Amniotic epithelial cell (primary cell): ENCODE measurements around the gene ALCAM.
A peak's percentile ranks its signal among the peaks of the same experiment; 100 is the strongest.

Source experiments
- DNase-seq: peaks from one replicate; pipeline ENCODE4 v3.0.0-alpha.2; 2010; ENCODE audit warnings: low read depth

Gene ALCAM

GRCh38 chr3:105366326-105367062 lies at the start of gene ALCAM:
Gene ALCAM, plus strand, starts transcription at chr3:105366909.
- peak; percentile 99 for DNase-seq

DNA sequence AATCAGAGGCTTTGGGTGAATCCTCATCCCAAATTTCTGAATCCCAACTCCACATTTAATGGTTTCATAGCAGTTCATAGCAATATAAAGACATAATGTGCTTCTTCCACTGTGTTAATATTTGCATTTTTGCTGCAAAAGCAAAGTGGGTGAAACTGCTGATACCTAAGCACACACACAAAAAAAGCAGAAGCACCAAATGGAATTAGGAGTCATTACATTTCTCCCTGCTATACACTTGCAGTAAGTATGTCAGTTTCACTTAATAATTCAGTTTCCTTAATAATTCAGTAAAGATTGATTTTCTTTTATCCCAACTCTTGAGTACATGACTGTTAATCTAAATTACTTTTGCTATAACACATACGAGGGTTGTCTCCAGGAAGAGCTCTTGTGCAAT lies 48.9 kb upstream of the ALCAM start:
- DNase-seq: no peak

DNA sequence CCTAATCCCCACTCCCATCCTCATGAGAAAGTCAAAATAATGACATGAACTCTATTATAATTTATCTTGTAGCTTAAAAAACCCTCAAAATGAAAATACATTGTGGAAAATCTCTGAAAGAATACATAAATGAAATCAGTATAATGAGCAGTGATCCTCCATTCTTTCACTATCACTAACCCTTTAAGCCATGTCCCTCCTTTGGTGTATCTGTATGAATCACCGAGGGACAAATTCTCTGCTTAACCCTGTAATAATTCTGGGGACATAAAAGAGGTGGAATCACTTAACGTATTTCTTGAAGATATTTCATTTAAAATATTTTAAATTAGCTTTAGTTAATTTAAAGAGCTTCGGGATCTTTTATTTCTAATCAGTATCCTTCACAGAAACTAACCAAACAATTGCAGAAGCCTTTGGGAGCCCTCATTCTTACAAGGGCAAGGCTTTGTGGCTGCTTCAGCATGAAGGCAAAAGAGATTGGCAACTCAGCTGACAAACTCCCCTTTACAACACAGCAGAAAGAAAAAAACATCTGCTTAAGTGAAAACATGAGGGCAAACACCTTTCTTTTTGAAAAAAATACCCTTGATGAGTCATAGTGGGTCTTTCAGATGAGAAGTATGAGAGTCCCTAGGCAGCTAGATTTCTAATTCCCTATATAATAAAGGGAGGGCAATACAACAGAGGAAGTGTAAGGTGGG lies 44.0 kb upstream of the ALCAM start:
- peak; percentile 7 for DNase-seq

DNA sequence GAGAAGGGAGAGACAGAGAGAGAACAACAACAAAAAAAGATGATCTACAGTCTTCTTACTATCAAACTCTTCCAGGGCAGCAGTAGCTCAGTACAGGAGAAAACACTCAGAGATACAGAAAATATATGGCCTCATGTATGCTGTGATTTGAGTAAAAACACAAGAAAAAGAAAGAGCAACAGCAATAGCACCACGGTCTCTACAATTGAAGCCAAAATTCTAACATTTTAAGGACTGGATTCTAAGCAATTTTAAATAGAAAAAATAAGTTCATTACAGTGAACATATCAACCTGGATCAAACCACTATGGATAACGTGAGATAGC lies 43.5 kb upstream of the ALCAM start:
- no peak for DNase-seq

DNA sequence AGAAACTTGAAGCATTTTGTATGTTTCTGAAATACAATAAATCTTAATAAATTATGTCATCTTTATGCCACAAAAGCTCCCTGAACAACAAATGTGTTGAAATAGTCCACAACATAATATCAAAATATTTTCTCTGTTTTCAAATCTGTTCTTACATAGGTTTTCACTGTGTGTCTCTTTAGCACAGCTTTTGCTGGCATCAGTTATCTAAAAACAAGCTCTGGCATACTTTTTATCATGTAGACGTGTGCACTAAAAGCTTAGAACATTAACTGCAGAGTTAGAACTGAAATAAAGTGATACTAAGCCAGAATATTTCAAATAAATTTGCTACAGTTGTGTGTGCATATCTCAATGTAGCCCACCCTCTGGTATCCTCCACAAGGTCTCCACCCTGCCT lies 41.8 kb upstream of the ALCAM start:
- DNase-seq: no peak

DNA sequence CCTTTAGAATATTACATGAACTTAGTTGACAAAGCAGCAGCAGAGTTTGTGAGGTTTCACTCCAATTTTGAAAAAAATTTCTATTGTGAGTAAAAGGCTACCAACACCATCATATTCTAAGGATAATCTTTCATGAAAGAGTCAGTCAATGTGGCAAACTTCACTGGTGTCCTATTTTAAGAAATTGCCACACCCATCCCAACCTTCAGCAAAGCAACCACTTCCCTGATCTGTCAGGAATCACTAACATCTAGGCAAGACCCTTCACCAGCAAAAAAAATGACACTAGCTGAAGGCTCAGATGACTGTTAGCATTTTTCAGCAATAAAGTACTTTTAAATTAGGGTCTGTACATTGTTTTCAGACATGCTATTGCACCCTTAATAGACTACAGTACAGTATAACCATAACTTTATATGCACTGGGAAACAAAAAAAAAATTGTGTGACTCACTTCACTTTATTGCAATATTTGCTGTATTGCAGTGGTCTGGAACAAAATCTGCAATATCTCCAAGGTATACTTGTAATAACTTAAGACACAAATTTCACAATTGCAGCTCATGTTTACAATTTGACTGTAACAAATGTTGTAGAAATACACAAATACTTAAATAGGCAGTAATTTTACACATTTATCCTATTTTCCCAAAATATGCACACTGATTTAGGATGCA lies 38.9 kb upstream of the ALCAM start:
- DNase-seq: peak; percentile 73

- no peak for DNase-seq
These were observed 38.4 kb upstream of the ALCAM start for GRCh38 chr3:105328338-105328730.

- DNase-seq: no peak
These were observed 33.7 kb upstream of the ALCAM start for GRCh38 chr3:105332961-105333360.

- DNase-seq: peak; percentile 57
These were observed 32.4 kb upstream of the ALCAM start for GRCh38 chr3:105334138-105334882.

GRCh38 chr3:105339946-105340345 lies 26.8 kb upstream of the ALCAM start:
- DNase-seq: no peak

DNA sequence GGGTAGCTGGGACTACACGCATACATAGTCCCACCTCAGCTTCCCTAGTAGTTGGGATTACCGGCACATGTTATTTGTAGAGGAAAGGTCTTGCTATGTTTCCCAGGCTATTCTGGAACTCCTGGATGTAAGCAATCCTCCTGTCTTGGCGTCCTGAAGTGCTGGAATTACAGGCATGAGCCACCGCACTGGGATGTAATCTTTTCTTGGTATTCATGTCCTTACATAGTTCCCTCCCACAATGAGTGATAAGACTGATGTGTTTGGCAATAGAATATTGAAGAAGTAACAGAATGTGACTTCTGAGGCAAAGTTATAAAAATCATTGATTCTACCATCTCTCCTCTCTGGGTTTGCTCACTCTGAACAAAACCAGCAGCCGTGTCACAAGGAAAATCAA lies 22.7 kb upstream of the ALCAM start:
- DNase-seq: peak; percentile 84

GRCh38 chr3:105345156-105345555 lies 21.6 kb upstream of the ALCAM start:
- DNase-seq: peak; percentile 70

DNA sequence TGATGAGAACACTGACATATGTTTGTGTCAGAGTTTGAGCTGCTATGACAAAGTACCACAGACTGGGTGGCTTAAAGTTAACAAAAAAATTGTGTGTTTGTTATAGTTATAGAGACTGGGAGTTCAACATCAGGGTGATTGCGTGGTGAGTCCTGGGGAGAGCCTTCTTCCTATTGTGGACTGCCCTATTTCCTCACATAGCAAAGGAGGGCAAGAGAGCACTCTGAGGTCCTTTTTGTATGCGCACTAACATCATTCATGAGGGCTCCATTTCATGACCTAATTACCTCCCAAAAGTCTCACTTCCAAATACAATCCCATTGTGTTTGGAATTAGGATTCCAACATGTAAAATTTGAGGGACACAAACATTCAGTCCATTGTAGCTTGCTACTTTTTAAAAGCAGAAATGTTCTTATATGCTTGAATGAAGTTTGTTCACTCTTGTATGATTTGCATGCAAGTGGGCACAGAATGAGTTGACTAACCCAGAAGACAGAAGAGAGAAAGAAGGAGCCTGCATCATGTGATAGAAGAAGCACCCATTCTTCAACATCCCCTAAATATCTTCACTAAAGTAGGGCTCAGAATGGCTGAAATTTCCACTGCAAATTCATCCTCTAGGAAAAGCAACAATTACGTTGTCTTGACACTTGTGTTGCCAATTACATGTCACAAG lies 18.9 kb upstream of the ALCAM start:
- DNase-seq: no peak

DNA sequence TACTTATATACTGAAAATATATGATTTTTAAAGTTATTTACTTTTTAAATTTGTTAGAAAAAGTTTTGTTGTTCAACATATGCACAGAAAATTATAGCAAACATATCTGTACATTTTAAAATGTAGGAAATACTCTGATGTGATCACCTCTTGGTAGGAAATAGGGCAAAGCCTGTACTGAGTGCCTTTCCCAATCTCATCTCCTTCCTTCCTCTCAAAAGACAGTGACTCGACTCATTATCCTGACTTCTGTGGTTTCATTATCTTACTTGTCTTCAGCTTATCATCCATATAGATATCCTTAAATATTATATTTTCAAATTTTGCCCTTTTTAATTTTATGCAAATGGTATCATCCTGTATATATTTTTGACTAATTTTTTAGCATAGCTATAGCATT lies 18.4 kb upstream of the ALCAM start:
- no peak for DNase-seq

DNA sequence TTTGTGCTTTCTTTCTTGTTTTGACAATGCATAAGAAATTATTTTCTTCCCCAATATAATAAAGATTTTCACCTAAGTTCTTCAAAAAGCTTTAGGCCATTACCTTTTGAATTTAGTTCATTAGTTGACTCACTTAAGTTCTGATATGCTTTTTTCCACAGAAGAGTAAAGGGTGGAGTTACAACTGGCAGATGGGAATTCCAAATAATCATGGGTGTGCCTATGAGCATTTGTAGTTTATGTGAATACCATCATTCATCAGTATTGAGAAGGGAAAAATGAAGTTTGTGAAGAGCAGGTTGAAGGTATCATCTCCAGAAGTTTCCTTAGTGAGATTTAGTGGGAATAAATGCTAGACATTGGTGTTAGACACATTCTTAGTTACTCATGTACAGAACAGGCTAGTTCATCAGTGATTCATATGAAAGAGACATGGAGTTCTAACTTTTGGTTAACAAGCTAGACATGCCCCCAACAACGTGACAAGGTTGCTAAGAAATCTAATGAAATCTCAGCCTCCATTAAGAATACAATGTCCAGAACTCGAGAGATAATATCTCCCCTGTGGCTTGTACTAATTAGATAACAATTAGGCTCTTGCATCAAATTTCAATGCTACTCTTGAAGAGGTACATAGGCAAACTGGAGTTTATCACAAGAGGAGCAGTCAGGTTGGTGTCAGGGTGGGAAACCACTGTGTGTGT lies 16.9 kb upstream of the ALCAM start:
- peak; percentile 82 for DNase-seq

- peak; percentile 77 for DNase-seq
These were observed 14.9 kb upstream of the ALCAM start for GRCh38 chr3:105351821-105352220.

DNA sequence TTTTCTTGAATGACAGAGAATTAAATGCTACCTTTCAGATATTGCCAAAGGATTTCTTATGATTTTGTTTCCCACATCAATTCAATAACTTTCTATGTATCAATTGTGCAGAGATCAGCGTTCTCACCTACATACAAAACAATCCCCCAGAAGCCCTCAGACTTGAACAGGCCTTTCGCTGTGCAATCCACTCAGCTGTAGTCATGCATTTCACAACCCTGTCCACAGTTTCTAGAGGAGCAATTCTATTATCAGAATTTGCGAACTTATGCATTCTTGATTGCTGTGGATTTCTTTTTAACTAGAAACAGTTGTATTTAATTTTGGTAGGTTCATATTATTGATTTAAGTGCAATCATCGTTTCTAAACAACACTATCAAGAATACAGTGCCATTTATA lies 13.7 kb upstream of the ALCAM start:
- peak; percentile 84 for DNase-seq

DNA sequence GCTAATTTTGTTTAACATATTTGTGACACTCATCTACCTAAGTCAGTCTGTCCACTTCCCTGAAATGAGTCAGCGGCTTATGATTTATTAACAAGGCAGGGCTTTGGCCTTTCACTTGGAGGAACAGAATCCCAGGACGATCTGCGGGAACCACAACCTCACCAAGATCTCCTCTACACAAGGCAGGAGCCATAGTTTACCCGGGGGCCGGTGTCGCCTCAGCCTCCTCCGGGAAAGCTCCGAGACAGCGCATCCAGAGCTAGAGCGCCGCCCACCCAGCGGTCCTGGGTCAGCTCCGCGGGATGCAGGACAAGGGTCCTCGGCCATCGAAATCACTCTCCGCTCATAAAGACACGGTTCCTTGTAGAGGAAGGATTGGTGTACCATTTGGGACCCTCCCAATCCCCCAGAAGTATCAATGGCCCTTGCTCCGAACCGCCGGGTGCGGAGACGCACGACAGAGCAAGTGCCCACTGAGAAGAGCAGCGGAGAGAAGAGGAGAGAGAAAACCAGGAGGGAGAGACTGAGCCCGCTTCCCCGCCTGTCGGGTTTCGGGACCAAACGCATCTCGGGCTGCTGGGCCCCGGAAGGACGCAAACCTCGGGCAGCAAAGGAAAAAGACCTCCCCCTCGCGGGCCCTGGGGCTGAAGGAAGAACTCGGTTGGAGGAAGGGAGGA lies 13.1 kb upstream of the ALCAM start:
- DNase-seq: peak; percentile 87

DNA sequence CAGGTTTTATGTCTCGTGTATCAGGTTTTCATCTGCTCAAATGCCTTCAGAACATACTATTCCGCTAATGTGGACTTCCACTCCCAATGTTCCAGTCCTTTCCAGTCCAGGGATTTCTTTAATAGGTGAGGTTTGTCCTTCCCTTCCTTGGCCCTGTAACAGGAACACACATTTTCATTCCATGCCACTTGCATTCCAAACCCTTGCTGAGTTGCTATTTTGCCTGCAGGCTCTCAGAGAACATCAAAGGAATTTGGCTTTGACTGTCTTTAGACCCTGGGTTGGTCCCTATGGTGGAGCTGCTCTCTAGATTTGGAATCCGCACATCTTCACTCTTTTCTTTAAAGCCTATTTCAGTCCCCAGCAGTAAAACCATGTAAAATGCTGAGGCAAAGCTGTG lies 12.3 kb upstream of the ALCAM start:
- no peak for DNase-seq

GRCh38 chr3:105355408-105356061 lies 11.2 kb upstream of the ALCAM start:
- DNase-seq: peak; percentile 91
